K562 (cell line): Measurements from ENCODE around the gene BPNT1. TPM values are rescaled to one million over a fixed set of nuclear protein-coding genes. Genes with fewer than 3 reads are reported as not detected.

Experiments
- CBX8 ChIP-seq: fragments of 200-600 bp; sonication (generic); IDR thresholded peaks from 2 replicates; pipeline ENCODE4 v1.6.1; 2012; ENCODE audit warnings: borderline replicate concordance, mixed run types, low read depth, mild to moderate bottlenecking, moderate library complexity, mixed read lengths, low read length, control low read depth, inconsistent platforms; ENCODE audit not compliant: poor library complexity, severe bottlenecking; ENCODE audit errors: extremely low read depth
- CC2D1A ChIP-seq: fragments of 450-650 bp; IDR thresholded peaks from 2 replicates; pipeline ENCODE4 v1.6.1; 2017; ENCODE audit warnings: mild to moderate bottlenecking
- CREB1 ChIP-seq, 2 experiments: sonication (generic) in 1 of 2; formaldehyde crosslinking in 1 of 2; IDR thresholded peaks; 2 replicates each; pipeline versions ENCODE4 v1.6.1 to v1.8.0; 2012 to 2022; ENCODE audit warnings: inconsistent platforms in 1 of 2, mild to moderate bottlenecking in 1 of 2, missing genetic modification reagents in 1 of 2, moderate library complexity in 1 of 2
- ETV1 ChIP-seq: fragments of 450-650 bp; conservative IDR thresholded peaks from 2 replicates; pipeline ENCODE4 v1.6.1; 2016; ENCODE audit warnings: missing genetic modification characterization, control low read depth, low read depth, missing compliant biosample characterization
- FOS ChIP-seq: IDR thresholded peaks from 3 replicates; pipeline ENCODE4 v1.6.1; 2011; ENCODE audit not compliant: insufficient read length; ENCODE audit errors: extremely low read depth
- GABPA ChIP-seq: fragments of 200-800 bp; sonication (Bioruptor generic); conservative IDR thresholded peaks from 2 replicates; pipeline ENCODE4 v1.6.1; 2016; ENCODE audit warnings: low read depth, missing genetic modification characterization, missing compliant biosample characterization
- HDAC8 ChIP-seq: fragments of 450-650 bp; IDR thresholded peaks from 2 replicates; pipeline ENCODE4 v1.6.1; 2016; ENCODE audit warnings: mild to moderate bottlenecking, missing genetic modification characterization, moderate library complexity, missing compliant biosample characterization
- KHSRP ChIP-seq: fragments of 450-650 bp; IDR thresholded peaks from 2 replicates; pipeline ENCODE4 v1.6.1; 2017
- NKRF ChIP-seq: fragments of 450-650 bp; IDR thresholded peaks from 2 replicates; pipeline ENCODE4 v1.6.1; 2016; ENCODE audit warnings: borderline replicate concordance
- NONO ChIP-seq, 2 experiments: fragments of 200-400 bp in 1 of 2; fragments of 450-650 bp in 1 of 2; formaldehyde crosslinking in 1 of 2; IDR thresholded peaks; 2 replicates each; pipeline ENCODE4 v1.6.1; 2017; ENCODE audit warnings: low read depth in 2 of 2, mild to moderate bottlenecking in 2 of 2, moderate library complexity in 2 of 2, low read length in 1 of 2
- PCBP1 ChIP-seq: fragments of 200-400 bp; formaldehyde crosslinking; IDR thresholded peaks from 2 replicates; pipeline ENCODE4 v1.6.1; 2018; ENCODE audit warnings: mild to moderate bottlenecking, low read depth, low read length; ENCODE audit not compliant: poor library complexity, severe bottlenecking
- RCOR1 ChIP-seq, 2 experiments: IDR thresholded peaks; 2 replicates each; pipeline ENCODE4 v1.6.1; 2012; ENCODE audit warnings: low read depth in 2 of 2, low read length in 2 of 2, borderline replicate concordance in 1 of 2, improper control_type of control experiment in 1 of 2
- SETDB1 ChIP-seq: IDR thresholded peaks from one replicate; pipeline ENCODE4 v1.6.1; 2012; ENCODE audit warnings: low read length, control low read depth, inconsistent platforms
- TGIF2 ChIP-seq: sonication (generic); formaldehyde crosslinking; IDR thresholded peaks from 2 replicates; pipeline ENCODE4 v1.8.1; 2022; ENCODE audit warnings: mild to moderate bottlenecking, missing genetic modification reagents, moderate library complexity
- TRIM28 ChIP-seq: fragments of 450-650 bp; IDR thresholded peaks from 2 replicates; pipeline ENCODE4 v1.6.1; 2017
- XRCC5 ChIP-seq: fragments of 200-400 bp; formaldehyde crosslinking; IDR thresholded peaks from 2 replicates; pipeline ENCODE4 v1.6.1; 2017; ENCODE audit warnings: low read depth, mild to moderate bottlenecking, low read length
- ZC3H4 ChIP-seq: sonication (generic); formaldehyde crosslinking; IDR thresholded peaks from 2 replicates; pipeline ENCODE4 v1.9.0; 2021; ENCODE audit warnings: missing genetic modification reagents, borderline replicate concordance
- ZNF175 ChIP-seq: fragments of 200-800 bp; sonication (Bioruptor generic); IDR thresholded peaks from 2 replicates; pipeline ENCODE4 v1.6.1; 2016; ENCODE audit warnings: low read depth, mild to moderate bottlenecking, missing genetic modification characterization, missing compliant biosample characterization
- polyA plus RNA-seq, 8 experiments: library from polyadenylated mRNA; depleted of rRNA in 4 of 8; stranded (reverse) in 5 of 8; unstranded in 3 of 8; fragments of >200 nt; fragmentation: Nextera tagmentation in 2 of 8; fragmentation: Illumina TruSeq in 1 of 8; extraction: Ambion mirVana in 2 of 8; extraction: Trizol in 1 of 8; gene quantifications; 2 replicates each; pipeline versions ENCODE4 v1.2.1 to v1.2.3, GENCODE V29; 2011 to 2014; ENCODE audit warnings: inconsistent platforms in 1 of 8, missing spikeins in 1 of 8
- total RNA-seq, 7 experiments: library from RNA; depleted of rRNA in 6 of 7; stranded (reverse); fragments of >200 nt in 6 of 7; fragmentation: Illumina TruSeq in 2 of 7; extraction: Trizol in 2 of 7; gene quantifications; 2 replicates each; pipeline versions ENCODE4 v1.2.1 to v1.2.3, GENCODE V29; 2011 to 2021; ENCODE audit warnings: low replicate concordance in 1 of 7
- TF ChIP-seq, protein P1 (sequence below): fragments of 250-450 bp; sonication (Bioruptor Pico); IDR thresholded peaks from 2 replicates; pipeline ENCODE4 v1.4.0; 2020; ENCODE audit warnings: borderline replicate concordance
- TF ChIP-seq, protein P2 (sequence below): fragments of 450-650 bp; IDR thresholded peaks from 2 replicates; pipeline ENCODE4 v1.7.0; 2016; ENCODE audit warnings: borderline replicate concordance

The BPNT1 gene
- total and polyA plus RNA-seq, 9 of the 15 experiments (the other 6 are each of a cell fraction or from before 2014, with no cell fraction given): 30.2 to 73.8 (median 40.5) TPM

- TF ChIP-seq CREB1 (IDR thresholded peaks at IDR 0.05) (no peak), CREB1 (CRISPR knock-in tag; IDR thresholded peaks at IDR 0.05) (no peak), NONO (IDR thresholded peaks at IDR 0.05; ENCODE audit: low read depth in 2 of 2, low read length in 1 of 2) (no peak), TRIM28 (peak; percentile 50; the same call in 1 of the 2 replicates), HDAC8 (tag) (no peak), CC2D1A (peak; percentile 43; the same call in 1 of the 2 replicates), ZNF175 (no peak), RCOR1 (IDR thresholded peaks at IDR 0.05; ENCODE audit: borderline replicate concordance in 1 of 2, low read depth in 2 of 2, low read length in 2 of 2) (0 out of 4 replicates have a peak, but pooled peaks of 1 of the 2 experiments have one; percentile 34), PCBP1 (no peak), XRCC5 (peak; percentile 11; the same call in 1 of the 2 replicates), FOS (no peak), ZC3H4 (CRISPR knock-in tag) (no peak), TGIF2 (CRISPR knock-in tag) (no peak; the same call in 1 of the 2 replicates), CBX8 (no peak), ETV1 (tag) (peak; percentile 80), GABPA (tag) (peak; percentile 46), NKRF (peak; percentile 87), SETDB1 (no peak), KHSRP (no peak)
- TF ChIP-seq, protein P1, sequence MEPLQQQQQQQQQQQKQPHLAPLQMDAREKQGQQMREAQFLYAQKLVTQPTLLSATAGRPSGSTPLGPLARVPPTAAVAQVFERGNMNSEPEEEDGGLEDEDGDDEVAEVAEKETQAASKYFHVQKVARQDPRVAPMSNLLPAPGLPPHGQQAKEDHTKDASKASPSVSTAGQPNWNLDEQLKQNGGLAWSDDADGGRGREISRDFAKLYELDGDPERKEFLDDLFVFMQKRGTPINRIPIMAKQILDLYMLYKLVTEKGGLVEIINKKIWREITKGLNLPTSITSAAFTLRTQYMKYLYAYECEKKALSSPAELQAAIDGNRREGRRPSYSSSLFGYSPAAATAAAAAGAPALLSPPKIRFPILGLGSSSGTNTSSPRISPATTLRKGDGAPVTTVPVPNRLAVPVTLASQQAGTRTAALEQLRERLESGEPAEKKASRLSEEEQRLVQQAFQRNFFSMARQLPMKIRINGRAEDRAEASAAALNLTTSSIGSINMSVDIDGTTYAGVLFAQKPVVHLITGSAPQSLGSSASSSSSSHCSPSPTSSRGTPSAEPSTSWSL: no peak
- TF ChIP-seq, protein P2, sequence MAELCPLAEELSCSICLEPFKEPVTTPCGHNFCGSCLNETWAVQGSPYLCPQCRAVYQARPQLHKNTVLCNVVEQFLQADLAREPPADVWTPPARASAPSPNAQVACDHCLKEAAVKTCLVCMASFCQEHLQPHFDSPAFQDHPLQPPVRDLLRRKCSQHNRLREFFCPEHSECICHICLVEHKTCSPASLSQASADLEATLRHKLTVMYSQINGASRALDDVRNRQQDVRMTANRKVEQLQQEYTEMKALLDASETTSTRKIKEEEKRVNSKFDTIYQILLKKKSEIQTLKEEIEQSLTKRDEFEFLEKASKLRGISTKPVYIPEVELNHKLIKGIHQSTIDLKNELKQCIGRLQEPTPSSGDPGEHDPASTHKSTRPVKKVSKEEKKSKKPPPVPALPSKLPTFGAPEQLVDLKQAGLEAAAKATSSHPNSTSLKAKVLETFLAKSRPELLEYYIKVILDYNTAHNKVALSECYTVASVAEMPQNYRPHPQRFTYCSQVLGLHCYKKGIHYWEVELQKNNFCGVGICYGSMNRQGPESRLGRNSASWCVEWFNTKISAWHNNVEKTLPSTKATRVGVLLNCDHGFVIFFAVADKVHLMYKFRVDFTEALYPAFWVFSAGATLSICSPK: no peak
These were observed 44.1 kb downstream of the BPNT1 start (continued) for GRCh38 chr1:220045356-220046051.
